PC-3 (cell line): ENCODE results near the gene GATAD2A.

ENCODE experiments used
- CTCF ChIP-seq: fragments of 300-600 bp; sonication (generic); conservative IDR thresholded peaks from 2 replicates; pipeline ENCODE4 v1.5.1; 2017; ENCODE audit warnings: antibody characterized with exemption, low read depth, mild to moderate bottlenecking, low read length
- EZH2phosphoT487 ChIP-seq: fragments of 300-600 bp; sonication (generic); IDR thresholded peaks from 2 replicates; pipeline ENCODE4 v1.6.1; 2018; ENCODE audit warnings: mild to moderate bottlenecking, antibody characterized with exemption, low read length, borderline replicate concordance

GRCh38 chr19:19372656-19373416, 32.6 kb upstream of the GATAD2A start:
- no peak for TF ChIP-seq CTCF
- TF ChIP-seq EZH2phosphoT487 = no peak
